GM21528 (cell line): ENCODE results near the gene EPC2.

ENCODE experiments used
- ATAC-seq: cut with Tn5 transposase; IDR thresholded peaks from one replicate; pipeline ENCODE4 v1.9.1; 2021; ENCODE audit warnings: mild to moderate bottlenecking, moderate library complexity; ENCODE audit not compliant: unreplicated experiment, low FRiP score

Gene EPC2

GRCh38 chr2:148796735-148797512, 152.4 kb downstream of the EPC2 start:
- ATAC-seq, result no peak

DNA sequence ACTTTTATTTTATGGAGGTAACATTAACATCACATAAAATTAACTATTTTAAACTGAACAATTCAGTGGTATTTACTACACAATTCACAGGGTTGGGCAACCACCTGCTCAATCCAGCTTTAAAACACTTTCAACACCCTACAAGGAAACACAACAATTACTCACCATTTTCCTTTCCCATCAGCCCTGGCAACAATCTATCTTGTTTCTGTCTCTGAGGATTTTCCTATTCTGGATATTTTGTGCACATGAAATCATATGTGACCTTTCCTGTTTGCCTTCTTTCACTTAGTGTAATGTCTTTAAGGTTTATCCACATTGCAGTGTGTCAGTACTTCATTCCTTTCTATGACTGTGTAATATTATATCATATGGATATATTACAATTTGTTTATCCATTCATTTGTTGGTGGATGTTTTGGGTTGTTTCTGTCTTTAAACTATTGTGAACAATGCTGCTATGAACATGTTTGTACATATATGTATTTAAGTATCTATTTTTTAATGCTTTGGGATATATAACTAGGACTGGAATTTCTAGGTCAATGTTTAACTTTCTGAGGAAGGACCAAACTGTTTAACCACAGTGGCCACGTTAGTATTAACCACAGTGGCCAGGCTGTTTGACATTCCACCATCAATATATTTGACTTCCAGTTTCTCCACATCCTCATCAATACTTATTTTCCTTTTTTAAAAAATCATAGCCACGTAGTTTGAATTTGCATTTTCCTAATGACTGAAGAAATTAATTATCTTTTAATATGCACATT, 158.1 kb downstream of the EPC2 start:
- ATAC-seq, result no peak

DNA sequence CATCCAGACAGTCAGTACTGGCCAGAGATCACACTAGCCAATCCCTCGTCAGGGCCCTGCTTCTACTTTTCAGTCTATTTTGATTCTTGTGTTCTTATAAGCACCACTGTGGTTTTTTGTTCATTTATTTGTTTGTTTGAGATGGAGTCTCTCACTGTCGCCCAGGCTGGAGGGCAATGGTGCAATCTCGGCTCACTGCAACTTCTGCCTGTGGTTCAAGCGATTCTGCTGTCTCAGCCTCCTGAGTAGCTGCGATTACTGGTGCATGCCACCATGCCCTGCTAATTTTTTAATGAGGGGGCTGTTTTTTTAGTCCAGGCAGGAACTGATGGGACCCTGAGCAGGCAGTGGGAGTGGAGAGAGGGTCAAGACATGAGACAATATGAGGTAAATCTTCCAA, 165.5 kb downstream of the EPC2 start:
- ATAC-seq, result no peak

- no peak for ATAC-seq
Measured at GRCh38 chr2:148812306-148812705, 167.8 kb downstream of the EPC2 start.

DNA sequence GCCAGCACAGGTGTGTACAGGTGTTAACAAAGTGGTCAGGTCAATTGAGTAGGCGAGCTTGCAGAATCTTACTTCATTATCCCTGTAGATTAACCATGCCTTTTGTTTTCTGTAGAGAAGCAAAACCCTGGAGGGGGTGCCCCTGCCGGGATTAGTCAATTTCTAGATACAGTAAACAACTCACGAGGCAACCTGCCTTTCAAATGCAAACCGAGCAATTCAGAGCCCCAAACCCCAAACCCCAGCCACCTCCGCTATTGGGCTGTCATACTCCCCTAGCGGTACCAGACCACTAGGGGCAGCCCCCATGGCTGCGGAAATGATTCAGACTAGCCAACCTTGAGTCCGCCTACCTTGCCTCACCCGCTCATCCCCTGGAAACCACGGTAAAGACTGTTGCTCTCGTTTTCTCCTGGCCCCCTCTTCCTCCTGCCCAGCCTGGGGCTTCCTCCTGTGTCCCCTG, 169.1 kb downstream of the EPC2 start:
- peak; percentile 98 for ATAC-seq

DNA sequence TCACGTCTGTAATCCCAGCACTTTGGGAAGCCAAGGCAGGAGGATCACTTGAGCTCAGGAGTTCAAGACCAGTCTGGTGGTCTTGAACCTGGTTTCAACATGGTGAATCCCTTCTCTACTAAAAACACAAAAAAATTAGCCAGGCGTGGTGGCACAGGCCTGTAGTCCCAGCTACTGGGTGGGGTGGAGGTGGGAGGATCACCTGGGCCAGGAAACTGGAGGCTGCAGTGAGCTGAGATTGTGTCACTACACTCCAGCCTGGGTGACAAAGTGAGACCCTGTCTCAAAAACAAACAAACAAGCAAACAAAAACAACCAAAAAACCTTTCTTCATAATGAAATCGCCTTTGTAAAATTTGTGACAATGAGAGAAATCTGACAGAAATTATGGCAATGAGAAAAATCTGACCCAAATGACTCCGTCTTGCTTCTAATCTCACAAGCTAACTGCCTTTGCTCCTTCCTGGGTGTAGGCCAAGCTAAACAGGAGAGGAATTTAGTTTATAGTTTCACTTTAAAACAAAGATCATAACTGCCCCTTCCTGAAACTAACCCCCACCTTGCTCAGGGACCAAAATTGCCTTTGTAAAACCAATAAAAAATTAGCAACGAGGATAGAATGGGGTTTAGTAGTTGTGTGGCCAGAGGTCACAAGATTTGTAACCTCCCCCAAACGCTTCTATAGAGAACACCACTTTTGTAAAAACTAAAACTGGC, 169.8 kb downstream of the EPC2 start:
- ATAC-seq, result peak; percentile 18

DNA sequence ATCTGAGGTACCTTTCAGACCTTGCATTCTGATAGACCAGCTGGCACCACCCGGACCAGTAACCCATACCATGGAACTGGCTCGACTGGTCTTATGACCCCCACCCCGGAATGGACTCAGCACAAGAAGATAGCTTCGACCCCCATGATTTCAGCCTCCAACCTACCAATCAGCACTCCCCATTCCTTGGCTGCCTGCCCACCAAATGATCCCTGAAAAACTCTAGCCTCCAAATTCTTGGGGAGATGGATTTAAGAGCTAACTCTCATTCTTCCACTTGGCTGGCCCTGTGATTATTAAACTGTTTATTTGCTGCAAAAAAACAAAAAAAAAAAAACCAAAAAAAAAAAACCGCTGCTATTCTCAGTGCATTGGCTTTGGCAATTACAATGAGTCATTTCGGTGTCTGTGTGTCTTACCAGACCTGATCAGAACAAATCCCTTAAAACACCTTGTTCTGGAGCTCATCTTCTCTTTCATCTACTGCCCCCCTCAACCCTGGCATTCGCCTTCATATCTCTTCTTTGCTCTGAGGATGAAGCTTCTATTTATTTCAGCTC, 170.4 kb downstream of the EPC2 start:
- no peak for ATAC-seq

- no peak for ATAC-seq
Measured at GRCh38 chr2:148816176-148816575, 171.6 kb downstream of the EPC2 start.

- no peak for ATAC-seq
Measured at GRCh38 chr2:148817210-148817708, 172.7 kb downstream of the EPC2 start.

GRCh38 chr2:148819019-148819585, 174.6 kb downstream of the EPC2 start:
- ATAC-seq, result no peak

DNA sequence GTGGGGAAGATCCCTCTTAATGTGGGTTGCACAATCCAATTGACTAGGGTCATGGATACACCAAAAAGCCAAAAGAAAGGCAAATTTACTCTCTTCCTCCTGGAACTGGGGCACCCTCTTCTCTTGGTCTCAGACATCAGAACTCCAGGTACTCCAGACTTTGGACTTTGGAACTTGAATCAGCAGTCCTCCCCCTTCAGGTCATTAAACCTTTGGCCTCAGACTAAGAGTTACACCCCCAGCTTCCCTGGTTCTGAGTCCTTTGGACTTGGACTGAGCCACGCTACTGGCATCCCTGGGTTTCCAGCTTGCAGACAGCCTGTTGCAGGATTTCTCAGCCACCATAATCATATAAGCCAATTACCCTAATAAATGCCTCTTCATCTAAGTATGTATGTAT, 179.6 kb downstream of the EPC2 start:
- no peak for ATAC-seq

GRCh38 chr2:148826791-148827190, 182.2 kb downstream of the EPC2 start:
- no peak for ATAC-seq

DNA sequence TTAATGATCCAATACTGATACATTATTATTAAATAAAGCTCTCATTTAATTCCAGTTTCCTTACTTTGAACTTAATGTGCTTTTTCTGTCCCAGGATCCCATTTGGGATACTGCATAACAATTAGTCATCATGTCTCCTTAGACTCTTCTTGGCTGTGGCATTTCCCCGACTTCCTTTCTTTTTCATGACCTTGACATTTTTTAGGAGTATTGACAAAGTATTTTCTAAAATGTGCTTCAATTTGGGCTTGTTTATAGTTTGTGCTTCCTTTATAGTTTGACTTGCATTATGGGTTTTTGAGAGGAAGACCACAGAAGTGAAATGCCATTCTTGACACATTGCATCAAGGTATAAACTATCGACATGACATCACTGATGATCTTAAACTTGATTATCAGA, 184.4 kb downstream of the EPC2 start:
- ATAC-seq, result no peak

GRCh38 chr2:148829618-148830017, 185.1 kb downstream of the EPC2 start:
- no peak for ATAC-seq

GRCh38 chr2:148832637-148833036, 188.1 kb downstream of the EPC2 start:
- no peak for ATAC-seq
